Esophagus muscularis mucosa (tissue), 4 donors: ENCODE measurements around the gene ZC2HC1B.

Source experiments
- EP300 ChIP-seq: sonication (generic); formaldehyde crosslinking; IDR thresholded peaks from one replicate; pipeline ENCODE4 v1.6.1; 2017; ENCODE audit warnings: antibody characterized with exemption
- POLR2A ChIP-seq: fragments of 450-650 bp; IDR thresholded peaks from one replicate; pipeline ENCODE4 v1.6.1; 2017; ENCODE audit warnings: antibody characterized with exemption, moderate library complexity, mild to moderate bottlenecking, low read depth
- TF ChIP-seq, protein P1 (sequence below), 3 experiments: fragments of 200-600 bp in 2 of 3; fragments of 450-650 bp in 1 of 3; sonication (generic) in 2 of 3; IDR thresholded peaks; one replicate each; pipeline ENCODE4 v1.5.1; 2017 to 2019; ENCODE audit warnings: antibody characterized with exemption in 3 of 3, mild to moderate bottlenecking in 2 of 3, moderate library complexity in 1 of 3

DNA sequence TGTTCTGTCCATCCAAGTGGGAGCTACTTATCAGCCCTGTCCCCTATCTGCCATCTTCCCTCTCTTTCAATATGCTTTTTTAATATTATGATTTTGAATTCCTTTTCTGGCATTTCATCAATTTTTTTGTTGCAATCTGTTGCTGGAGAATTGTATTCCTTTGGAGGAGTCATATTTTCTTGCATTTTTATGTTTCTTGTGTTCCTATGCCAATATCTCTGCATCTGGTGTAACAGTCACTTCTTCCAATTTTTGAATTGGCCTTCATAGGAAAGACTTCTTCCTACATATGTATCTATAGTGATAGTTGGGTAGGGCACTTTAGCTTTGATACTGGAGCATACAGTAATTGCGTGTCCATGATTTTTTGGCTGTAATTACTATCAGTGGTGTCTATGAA, 70.1 kb downstream of the ZC2HC1B start:
- TF ChIP-seq, protein P1, sequence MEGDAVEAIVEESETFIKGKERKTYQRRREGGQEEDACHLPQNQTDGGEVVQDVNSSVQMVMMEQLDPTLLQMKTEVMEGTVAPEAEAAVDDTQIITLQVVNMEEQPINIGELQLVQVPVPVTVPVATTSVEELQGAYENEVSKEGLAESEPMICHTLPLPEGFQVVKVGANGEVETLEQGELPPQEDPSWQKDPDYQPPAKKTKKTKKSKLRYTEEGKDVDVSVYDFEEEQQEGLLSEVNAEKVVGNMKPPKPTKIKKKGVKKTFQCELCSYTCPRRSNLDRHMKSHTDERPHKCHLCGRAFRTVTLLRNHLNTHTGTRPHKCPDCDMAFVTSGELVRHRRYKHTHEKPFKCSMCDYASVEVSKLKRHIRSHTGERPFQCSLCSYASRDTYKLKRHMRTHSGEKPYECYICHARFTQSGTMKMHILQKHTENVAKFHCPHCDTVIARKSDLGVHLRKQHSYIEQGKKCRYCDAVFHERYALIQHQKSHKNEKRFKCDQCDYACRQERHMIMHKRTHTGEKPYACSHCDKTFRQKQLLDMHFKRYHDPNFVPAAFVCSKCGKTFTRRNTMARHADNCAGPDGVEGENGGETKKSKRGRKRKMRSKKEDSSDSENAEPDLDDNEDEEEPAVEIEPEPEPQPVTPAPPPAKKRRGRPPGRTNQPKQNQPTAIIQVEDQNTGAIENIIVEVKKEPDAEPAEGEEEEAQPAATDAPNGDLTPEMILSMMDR (IDR thresholded peaks at IDR 0.05), result no peak
- TF ChIP-seq EP300, result no peak
- TF ChIP-seq POLR2A, result no peak
